Ramos (cell line): Measurements from ENCODE around the gene SEC61G.

Source experiments
- in situ Hi-C: fragments of 300-500 bp; cut with MboI; formaldehyde crosslinking; loops from one replicate; pipeline ENCODE4 v1.14.3; 2022; ENCODE audit warnings: low sequenced_read_pairs; ENCODE audit not compliant: unreplicated experiment

SEC61G gene

GRCh38 chr7:54773472-54774399 is 14.7 kb upstream of the SEC61G start:
- in situ Hi-C loops, result loop anchor here (10.0 kb wide), 1 partner anchor 481 kb away; no protein-coding TSS in a partner anchor

GRCh38 chr7:54769203-54769602 is 10.2 kb upstream of the SEC61G start:
- in situ Hi-C loops, result no loop called here

- in situ Hi-C loops, result no loop called here
Measured at GRCh38 chr7:54764861-54765260, 5.8 kb upstream of the SEC61G start.

- in situ Hi-C loops, result no loop called here
Measured at GRCh38 chr7:54757711-54758110, 1.3 kb downstream of the SEC61G start.

GRCh38 chr7:54749200-54749599 is 9.8 kb downstream of the SEC61G start:
- in situ Hi-C loops, result no loop called here

- in situ Hi-C loops, result no loop called here
Measured at GRCh38 chr7:54747234-54747633, 11.8 kb downstream of the SEC61G start.

- in situ Hi-C loops, result no loop called here
Measured at GRCh38 chr7:54743580-54743979, 15.4 kb downstream of the SEC61G start.

GRCh38 chr7:54738737-54739136 is 20.3 kb downstream of the SEC61G start:
- in situ Hi-C loops, result no loop called here

- in situ Hi-C loops, result no loop called here
Measured at GRCh38 chr7:54729107-54729506, 29.9 kb downstream of the SEC61G start.

GRCh38 chr7:54728411-54728810 is 30.6 kb downstream of the SEC61G start:
- in situ Hi-C loops, result no loop called here

GRCh38 chr7:54725255-54725654 is 33.8 kb downstream of the SEC61G start:
- in situ Hi-C loops, result no loop called here

- in situ Hi-C loops, result no loop called here
Measured at GRCh38 chr7:54722502-54722901, 36.5 kb downstream of the SEC61G start.

- in situ Hi-C loops, result no loop called here
Measured at GRCh38 chr7:54722026-54722425, 37.0 kb downstream of the SEC61G start.

- in situ Hi-C loops, result no loop called here
Measured at GRCh38 chr7:54719974-54720373, 39.0 kb downstream of the SEC61G start.

GRCh38 chr7:54719425-54719824 is 39.6 kb downstream of the SEC61G start:
- in situ Hi-C loops, result no loop called here

- in situ Hi-C loops, result no loop called here
Measured at GRCh38 chr7:54712820-54713219, 46.2 kb downstream of the SEC61G start.

- in situ Hi-C loops, result no loop called here
Measured at GRCh38 chr7:54711900-54712595, 47.0 kb downstream of the SEC61G start.

GRCh38 chr7:54709283-54709682 is 49.7 kb downstream of the SEC61G start:
- in situ Hi-C loops, result no loop called here

GRCh38 chr7:54705436-54705835 is 53.6 kb downstream of the SEC61G start:
- in situ Hi-C loops, result no loop called here

- in situ Hi-C loops, result no loop called here
Measured at GRCh38 chr7:54704851-54705250, 54.2 kb downstream of the SEC61G start.
